Cardiac atrium fibroblast (primary cell): Measurements from ENCODE around the gene ATP6V1G1. TPM values are rescaled to one million over a fixed set of nuclear protein-coding genes. Genes with fewer than 3 reads are reported as not detected.

Source experiments
- total RNA-seq: library from RNA; depleted of rRNA; stranded (reverse); fragments of >200 nt; gene quantifications from 2 replicates; pipeline ENCODE4 v1.2.3, GENCODE V29; 2015

ATP6V1G1 gene, protein sequence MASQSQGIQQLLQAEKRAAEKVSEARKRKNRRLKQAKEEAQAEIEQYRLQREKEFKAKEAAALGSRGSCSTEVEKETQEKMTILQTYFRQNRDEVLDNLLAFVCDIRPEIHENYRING
- 117 and 156 TPM in 2 replicates for total RNA-seq

DNA sequence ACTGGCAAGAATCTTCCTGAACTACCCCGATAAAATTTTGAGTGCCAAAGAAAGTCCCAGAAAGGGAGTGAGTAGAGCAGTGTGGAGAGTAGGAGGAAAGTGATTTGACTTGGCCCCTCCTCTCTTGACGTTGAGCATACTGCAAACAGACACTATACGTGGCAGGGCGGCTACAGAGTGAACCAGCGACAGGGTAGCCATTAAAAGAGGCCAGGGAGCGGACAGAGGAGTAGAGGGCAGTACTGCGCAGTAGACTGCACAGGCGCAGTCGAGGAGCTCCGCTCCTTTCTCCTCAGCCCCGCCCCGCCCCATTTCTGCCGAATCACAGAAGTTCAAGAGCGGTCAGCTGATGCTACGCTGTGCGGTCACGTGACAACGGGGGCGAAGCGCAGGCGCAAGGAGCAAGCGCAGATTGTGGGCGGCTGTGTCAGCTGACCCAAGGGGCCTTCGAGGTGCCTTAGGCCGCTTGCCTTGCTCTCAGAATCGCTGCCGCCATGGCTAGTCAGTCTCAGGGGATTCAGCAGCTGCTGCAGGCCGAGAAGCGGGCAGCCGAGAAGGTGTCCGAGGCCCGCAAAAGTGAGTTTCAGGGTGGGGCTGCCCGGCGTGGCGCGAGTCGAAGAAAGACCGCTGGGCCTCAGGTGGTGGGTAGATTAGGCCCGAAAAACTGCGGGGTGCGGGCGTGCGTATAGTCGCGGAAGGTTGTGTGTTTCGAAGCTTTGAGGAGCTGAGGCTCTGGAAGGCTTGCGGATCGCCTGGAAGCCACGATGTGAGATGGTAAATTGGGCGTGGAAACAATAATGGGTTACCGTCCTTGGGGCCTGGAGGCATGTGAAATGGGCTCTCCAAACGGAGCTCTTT lies at the start of gene ATP6V1G1:
Gene ATP6V1G1, plus strand, starts transcription at position 425 of the 858 bp plus-strand sequence. Its CDS starts 70 bp downstream, at position 495.

Other genes starting within 250 kb of the ATP6V1G1 start
- gene AKNA, start 199.8 kb upstream of the ATP6V1G1 start, total RNA-seq: 6.5 and 9.2 TPM in 2 replicates
- gene WHRN, start 82.3 kb upstream of the ATP6V1G1 start, total RNA-seq: 1.8 and 2.4 TPM in 2 replicates
- gene TMEM268, start 23.5 kb downstream of the ATP6V1G1 start, total RNA-seq: 2.9 and 3.9 TPM in 2 replicates
- not detected in 2 replicates for gene TEX53, start 70.0 kb downstream of the ATP6V1G1 start, total RNA-seq
- gene TEX48, start 94.4 kb downstream of the ATP6V1G1 start, total RNA-seq: not detected in 2 replicates
- 0.16 TPM in 1 of 2 replicates, not detected in the other for gene TNFSF15, start 218.3 kb downstream of the ATP6V1G1 start, total RNA-seq